T-helper 1 cell treated with Interleukin-12 subunit alpha and Interleukin-12 subunit beta and Interleukin-4 antibody, amounts not matched to agents 30 μg/mL and 1 μg/mL, for 36 hours (primary cell): ENCODE measurements around the gene MAGEA3.
"Not testable (repeated sequence)": the region's sequence is repeated elsewhere in the genome, so short reads cannot be mapped to it uniquely, and the experiment has no call there.

Experiments
- H3K27ac Mint-ChIP-seq: one replicate; pipeline ENCODE4 v1.8.0; 2021; ENCODE audit warnings: mild to moderate bottlenecking, mixed read lengths
- H3K27me3 Mint-ChIP-seq: one replicate; pipeline ENCODE4 v1.8.0; 2021; ENCODE audit warnings: low read depth, mixed read lengths
- H3K36me3 Mint-ChIP-seq: one replicate; pipeline ENCODE4 v1.8.0; 2021; ENCODE audit warnings: low read depth, mixed read lengths
- H3K4me1 Mint-ChIP-seq: one replicate; pipeline ENCODE4 v1.8.0; 2021; ENCODE audit warnings: low read depth, mixed read lengths
- H3K4me3 Mint-ChIP-seq: one replicate; pipeline ENCODE4 v1.8.0; 2021; ENCODE audit warnings: mild to moderate bottlenecking, moderate library complexity, mixed read lengths
- H3K9me3 Mint-ChIP-seq: one replicate; pipeline ENCODE4 v1.8.0; 2021; ENCODE audit warnings: mixed read lengths

MAGEA3 gene

GRCh38 chrX:152697952-152698931, at the start of gene MAGEA3:
Gene MAGEA3 (plus strand): TSS chrX:152698794. CDS start chrX:152700833, 2,039 bp downstream.
- not testable (repeated sequence) for H3K9me3 Mint-ChIP-seq, H3K4me3 Mint-ChIP-seq, H3K27ac Mint-ChIP-seq, H3K4me1 Mint-ChIP-seq, H3K36me3 Mint-ChIP-seq, H3K27me3 Mint-ChIP-seq

- Mint-ChIP-seq H3K4me3 (no peak overlapping the region), H3K36me3 (no peaks in the 10 kb centered on the region), H3K27me3 (no peaks in the 10 kb centered on the region), H3K27ac (no peak overlapping the region), H3K9me3 (no peaks in the 10 kb centered on the region), H3K4me1 (no peaks in the 10 kb centered on the region)
Measured at GRCh38 chrX:152652060-152652459, 46.5 kb upstream of the MAGEA3 start.

DNA sequence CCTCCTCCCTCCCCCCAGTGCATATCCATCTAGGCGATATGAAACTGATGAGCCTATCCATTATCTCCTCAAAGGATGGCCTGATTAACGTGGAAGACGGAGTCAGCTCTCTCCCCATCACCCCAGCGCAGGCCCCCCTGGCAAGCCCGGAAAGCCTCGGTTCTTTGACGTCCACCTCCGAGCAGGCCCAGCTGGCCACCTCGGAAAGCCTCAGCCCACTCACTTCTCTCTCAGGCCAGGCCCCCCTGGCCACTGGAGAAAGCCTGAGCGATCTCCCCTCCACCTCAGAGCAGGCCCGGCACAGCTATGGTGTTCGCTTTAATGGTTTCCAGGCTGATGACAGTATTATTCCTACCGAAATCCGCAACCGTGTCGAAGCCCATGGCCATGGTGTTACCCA, 46.1 kb upstream of the MAGEA3 start:
- Mint-ChIP-seq H3K9me3 (no peaks in the 10 kb centered on the region), H3K4me3 (no peak overlapping the region), H3K4me1 (no peaks in the 10 kb centered on the region), H3K27ac (no peak overlapping the region), H3K27me3 (no peaks in the 10 kb centered on the region), H3K36me3 (no peaks in the 10 kb centered on the region)

DNA sequence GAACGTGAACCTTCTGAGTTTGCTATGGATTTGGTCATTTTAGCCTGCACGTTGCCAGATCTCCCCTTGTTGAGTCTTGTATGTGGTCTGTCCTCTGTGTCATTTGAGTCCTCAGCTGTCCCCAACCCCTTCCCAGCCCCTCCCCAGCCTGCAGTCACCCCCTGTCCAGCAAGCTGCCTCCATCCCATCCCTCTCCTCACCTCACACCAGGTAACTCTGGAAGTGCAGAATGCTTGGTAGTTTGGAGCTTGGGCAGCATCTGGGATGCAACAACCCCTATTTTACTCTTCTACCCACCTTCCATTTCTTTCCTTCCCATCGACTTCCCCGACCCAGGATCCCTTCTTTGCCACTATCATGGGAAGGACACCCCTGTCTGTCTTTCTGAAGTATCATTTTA, 42.5 kb upstream of the MAGEA3 start:
- Mint-ChIP-seq H3K4me1 (no peaks in the 10 kb centered on the region), H3K27me3 (no peaks in the 10 kb centered on the region), H3K27ac (no peak overlapping the region), H3K4me3 (no peak overlapping the region), H3K36me3 (no peaks in the 10 kb centered on the region), H3K9me3 (no peaks in the 10 kb centered on the region)

DNA sequence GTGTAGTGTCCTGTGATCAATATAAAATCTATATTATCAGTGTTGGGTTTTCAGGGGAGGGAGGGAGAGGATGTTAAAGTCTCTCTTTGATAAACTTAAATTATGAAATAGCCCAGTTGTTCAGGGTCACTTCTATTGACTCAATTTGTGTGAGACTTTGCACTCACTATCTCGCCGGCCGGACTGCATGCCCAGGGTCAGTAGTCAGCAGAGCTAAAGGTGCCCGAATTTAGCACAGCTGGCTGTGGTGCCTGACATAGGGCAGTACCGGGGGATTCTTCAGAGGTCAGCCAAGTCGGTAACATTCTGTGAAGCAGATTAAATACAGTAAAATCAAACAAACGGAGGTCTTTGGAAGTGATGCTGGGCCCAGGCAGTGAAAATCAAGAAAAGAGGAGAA, 41.7 kb upstream of the MAGEA3 start:
- Mint-ChIP-seq H3K9me3 (no peaks in the 10 kb centered on the region), H3K4me3 (no peak overlapping the region), H3K4me1 (no peaks in the 10 kb centered on the region), H3K36me3 (no peaks in the 10 kb centered on the region), H3K27me3 (no peaks in the 10 kb centered on the region), H3K27ac (no peak overlapping the region)

GRCh38 chrX:152658302-152658701, 40.3 kb upstream of the MAGEA3 start:
- no peak overlapping the region for H3K4me3 Mint-ChIP-seq

GRCh38 chrX:152663086-152663485, 35.5 kb upstream of the MAGEA3 start:
- no peak overlapping the region for H3K27ac Mint-ChIP-seq
- H3K9me3 Mint-ChIP-seq: no peaks in the 10 kb centered on the region
- H3K27me3 Mint-ChIP-seq: no peaks in the 10 kb centered on the region
- H3K4me1 Mint-ChIP-seq: no peaks in the 10 kb centered on the region
- no peak overlapping the region for H3K4me3 Mint-ChIP-seq
- no peaks in the 10 kb centered on the region for H3K36me3 Mint-ChIP-seq

More at GRCh38 chrX:152658302-152658701, 40.3 kb upstream of the MAGEA3 start:
- no peaks in the 10 kb centered on the region for H3K36me3 Mint-ChIP-seq
- no peaks in the 10 kb centered on the region for H3K27me3 Mint-ChIP-seq
- no peak overlapping the region for H3K27ac Mint-ChIP-seq
- no peaks in the 10 kb centered on the region for H3K9me3 Mint-ChIP-seq
- no peaks in the 10 kb centered on the region for H3K4me1 Mint-ChIP-seq

DNA sequence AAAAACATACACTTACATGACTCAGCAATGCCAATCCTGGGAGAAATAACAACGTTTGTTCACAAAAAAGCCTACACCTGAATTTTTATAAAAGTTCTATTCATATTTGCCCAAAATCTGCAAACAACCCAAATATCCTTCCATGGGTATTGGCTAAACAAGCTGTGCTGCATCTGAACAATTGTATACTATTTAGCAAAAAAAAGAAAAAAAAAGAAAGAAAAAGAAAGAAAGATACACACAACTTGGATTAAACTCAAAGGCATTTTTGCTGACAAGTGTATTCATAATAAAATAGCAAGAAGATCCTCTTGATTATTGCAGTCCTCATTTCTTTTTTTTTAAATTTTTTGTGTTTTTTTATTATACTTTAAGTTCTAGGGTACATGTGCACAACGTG, 24.5 kb upstream of the MAGEA3 start:
- no peak overlapping the region for H3K27ac Mint-ChIP-seq

GRCh38 chrX:152674652-152675051, 23.9 kb upstream of the MAGEA3 start:
- not testable (repeated sequence) for H3K36me3 Mint-ChIP-seq, H3K4me3 Mint-ChIP-seq, H3K4me1 Mint-ChIP-seq, H3K27ac Mint-ChIP-seq, H3K9me3 Mint-ChIP-seq, H3K27me3 Mint-ChIP-seq

More for the DNA sequence above, 24.5 kb upstream of the MAGEA3 start:
- Mint-ChIP-seq H3K4me1 (no peaks in the 10 kb centered on the region), H3K36me3 (no peaks in the 10 kb centered on the region), H3K9me3 (no peaks in the 10 kb centered on the region), H3K27me3 (peaks cover 11% of the 10 kb centered on the region), H3K4me3 (no peak overlapping the region)

DNA sequence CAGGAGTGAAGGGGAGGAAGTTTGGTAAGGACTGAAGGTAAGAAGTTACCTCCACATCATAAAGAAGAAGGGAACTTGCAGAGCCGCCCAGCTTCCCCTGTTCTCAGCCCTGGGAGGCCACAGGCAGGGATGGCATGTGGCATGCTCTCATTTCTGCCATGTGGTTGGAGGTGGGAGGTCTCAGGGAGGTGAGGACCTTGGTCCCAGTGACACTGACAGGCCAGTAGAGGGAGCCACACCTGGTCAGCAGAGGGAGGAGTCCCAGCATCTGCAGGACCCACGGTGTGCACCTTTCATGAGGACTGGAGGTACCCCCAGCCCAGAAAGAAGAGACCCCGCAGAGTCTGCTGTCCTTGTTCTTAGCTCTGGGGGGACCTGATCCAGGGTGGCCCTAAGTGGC, 17.6 kb upstream of the MAGEA3 start:
- H3K4me1 Mint-ChIP-seq, H3K9me3 Mint-ChIP-seq, H3K4me3 Mint-ChIP-seq, H3K27me3 Mint-ChIP-seq, H3K36me3 Mint-ChIP-seq, H3K27ac Mint-ChIP-seq: not testable (repeated sequence)

DNA sequence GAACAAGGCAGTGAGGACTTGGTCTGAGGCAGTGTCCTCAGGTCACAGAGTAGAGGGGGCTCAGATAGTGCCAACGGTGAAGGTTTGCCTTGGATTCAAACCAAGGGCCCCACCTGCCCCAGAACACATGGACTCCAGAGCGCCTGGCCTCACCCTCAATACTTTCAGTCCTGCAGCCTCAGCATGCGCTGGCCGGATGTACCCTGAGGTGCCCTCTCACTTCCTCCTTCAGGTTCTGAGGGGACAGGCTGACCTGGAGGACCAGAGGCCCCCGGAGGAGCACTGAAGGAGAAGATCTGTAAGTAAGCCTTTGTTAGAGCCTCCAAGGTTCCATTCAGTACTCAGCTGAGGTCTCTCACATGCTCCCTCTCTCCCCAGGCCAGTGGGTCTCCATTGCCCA, 1.8 kb downstream of the MAGEA3 start:
- not testable (repeated sequence) for H3K27me3 Mint-ChIP-seq, H3K36me3 Mint-ChIP-seq, H3K4me3 Mint-ChIP-seq, H3K27ac Mint-ChIP-seq, H3K4me1 Mint-ChIP-seq, H3K9me3 Mint-ChIP-seq

GRCh38 chrX:152706500-152706899, 7.9 kb downstream of the MAGEA3 start:
- H3K4me3 Mint-ChIP-seq, H3K4me1 Mint-ChIP-seq, H3K27me3 Mint-ChIP-seq: not testable (repeated sequence)

DNA sequence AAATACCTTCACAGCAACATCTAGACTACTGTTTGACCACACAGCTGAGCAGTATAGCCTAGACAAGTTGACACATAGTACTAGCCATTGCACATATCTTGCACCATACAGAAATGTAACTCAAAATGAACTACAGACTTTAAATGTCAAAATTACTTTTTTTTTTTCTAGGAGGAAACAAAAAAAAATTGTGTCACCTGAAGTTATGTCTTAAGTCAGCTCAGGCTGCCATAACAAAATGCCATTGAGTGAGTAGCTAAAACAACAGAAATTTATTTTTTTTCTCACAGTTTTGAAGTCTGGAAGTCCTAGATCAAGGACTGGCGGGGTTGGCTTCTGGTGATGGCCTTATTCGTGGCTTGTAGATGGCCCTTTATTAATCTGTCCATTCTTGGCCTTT, 10.6 kb downstream of the MAGEA3 start, which contains the start of gene CSAG2:
TSS of gene CSAG2 (minus strand) at position 101 of the 400 bp plus-strand sequence. CDS start 161 bp downstream, outside the sequence.
- not testable (repeated sequence) for H3K4me1 Mint-ChIP-seq, H3K36me3 Mint-ChIP-seq

More at GRCh38 chrX:152706500-152706899, 7.9 kb downstream of the MAGEA3 start:
- H3K27ac Mint-ChIP-seq, H3K9me3 Mint-ChIP-seq, H3K36me3 Mint-ChIP-seq: not testable (repeated sequence)

DNA sequence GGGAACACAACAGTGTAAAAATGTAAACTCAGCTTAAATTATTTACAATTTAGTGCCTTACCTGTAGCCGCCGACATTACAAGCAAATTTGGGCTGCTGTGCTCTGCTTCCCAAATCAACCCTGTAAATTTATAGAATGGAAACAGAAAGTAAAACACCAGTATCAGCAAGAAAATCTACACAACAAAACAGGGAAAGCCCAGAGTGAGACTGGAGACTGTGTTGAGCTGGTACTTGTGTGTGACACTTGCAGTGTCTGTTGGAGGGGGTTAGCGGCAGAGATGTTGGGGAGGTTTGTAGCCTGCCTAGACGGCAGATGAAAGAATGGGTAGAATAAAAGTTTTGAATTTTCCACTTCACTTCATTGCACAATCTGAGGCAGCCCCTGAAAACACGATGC, 14.6 kb downstream of the MAGEA3 start:
- not testable (repeated sequence) for H3K36me3 Mint-ChIP-seq, H3K27ac Mint-ChIP-seq, H3K4me3 Mint-ChIP-seq, H3K9me3 Mint-ChIP-seq, H3K27me3 Mint-ChIP-seq, H3K4me1 Mint-ChIP-seq

More for the DNA sequence above, 10.6 kb downstream of the MAGEA3 start, which contains the start of gene CSAG2:
- not testable (repeated sequence) for H3K27ac Mint-ChIP-seq, H3K9me3 Mint-ChIP-seq, H3K27me3 Mint-ChIP-seq, H3K4me3 Mint-ChIP-seq
